GM12891 (cell line): ENCODE measurements around the gene ADAMTS18.

Experiments
- PAX5 ChIP-seq: IDR thresholded peaks from 2 replicates; pipeline ENCODE4 v1.6.1; 2011; ENCODE audit warnings: low read length, moderate library complexity, mild to moderate bottlenecking; ENCODE audit not compliant: insufficient read depth, severe bottlenecking
- POLR2A ChIP-seq: IDR thresholded peaks from 2 replicates; pipeline ENCODE4 v1.6.1; 2011; ENCODE audit warnings: low read depth, low read length, control low read depth
- POLR2AphosphoS5 ChIP-seq: IDR thresholded peaks from 2 replicates; pipeline ENCODE4 v1.6.1; 2011; ENCODE audit warnings: low read depth, low read length, control low read depth
- POU2F2 ChIP-seq: IDR thresholded peaks from 2 replicates; pipeline ENCODE4 v1.6.1; 2011; ENCODE audit warnings: low read depth, mild to moderate bottlenecking, control low read depth, low read length, moderate library complexity
- SPI1 ChIP-seq: IDR thresholded peaks from 2 replicates; pipeline ENCODE4 v1.6.1; 2011; ENCODE audit warnings: low read depth, low read length, control low read depth
- TAF1 ChIP-seq: IDR thresholded peaks from 2 replicates; pipeline ENCODE4 v1.6.1; 2011; ENCODE audit warnings: low read depth, low read length, control low read depth

DNA sequence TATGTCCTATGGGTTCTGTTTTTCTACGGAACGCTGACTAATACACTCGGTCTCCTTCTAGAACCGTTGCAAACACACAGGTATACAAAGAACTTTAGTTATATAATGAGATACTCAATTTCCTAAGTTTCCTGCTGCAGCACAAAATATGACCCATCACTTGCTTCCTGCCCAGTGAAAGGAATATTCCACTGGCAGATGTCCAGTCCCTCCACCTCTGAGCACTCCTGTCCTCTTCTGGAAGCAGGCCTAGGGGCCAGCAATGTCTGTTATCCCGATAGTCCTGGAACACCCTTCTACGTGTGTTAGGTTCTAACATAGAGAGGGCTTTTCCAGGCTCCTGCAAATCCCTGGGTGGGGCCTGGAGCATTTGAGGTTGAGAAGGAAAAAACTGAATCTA lies 32.7 kb downstream of the ADAMTS18 start:
- TF ChIP-seq POLR2AphosphoS5, result no peak
- no peak for TF ChIP-seq POLR2A
- no peak for TF ChIP-seq TAF1
- TF ChIP-seq SPI1, result no peak
- TF ChIP-seq PAX5, result no peak
- TF ChIP-seq POU2F2, result no peak
